NCI-H526 treated with DMSO at 0.1 percent for 48 hours (cell line): ENCODE data around the gene TTC23.

Experiments used
- DNase-seq: peaks from one replicate; lab custom pipeline; 2025; lab: John Stamatoyannopoulos, UW

The TTC23 gene

DNA sequence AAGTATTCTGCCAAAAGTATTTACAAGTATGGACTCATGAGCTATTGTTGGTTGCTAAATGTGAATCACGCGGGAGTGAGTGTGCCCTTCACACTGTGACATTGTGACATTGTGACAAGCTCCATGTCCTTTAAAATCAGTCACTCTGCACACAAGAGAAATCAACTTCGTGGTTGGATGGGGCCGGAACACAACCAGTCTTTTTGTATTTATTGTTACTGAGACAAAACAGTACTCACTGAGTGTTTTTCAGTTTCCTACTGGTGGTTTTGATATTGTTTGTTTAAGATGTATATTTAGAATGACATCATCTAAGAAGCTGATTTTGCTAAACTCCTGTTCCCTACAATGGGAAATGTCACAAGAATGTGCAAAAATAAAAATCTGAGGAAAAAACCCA, 114.2 kb downstream of the TTC23 start:
- DNase-seq = no peak

DNA sequence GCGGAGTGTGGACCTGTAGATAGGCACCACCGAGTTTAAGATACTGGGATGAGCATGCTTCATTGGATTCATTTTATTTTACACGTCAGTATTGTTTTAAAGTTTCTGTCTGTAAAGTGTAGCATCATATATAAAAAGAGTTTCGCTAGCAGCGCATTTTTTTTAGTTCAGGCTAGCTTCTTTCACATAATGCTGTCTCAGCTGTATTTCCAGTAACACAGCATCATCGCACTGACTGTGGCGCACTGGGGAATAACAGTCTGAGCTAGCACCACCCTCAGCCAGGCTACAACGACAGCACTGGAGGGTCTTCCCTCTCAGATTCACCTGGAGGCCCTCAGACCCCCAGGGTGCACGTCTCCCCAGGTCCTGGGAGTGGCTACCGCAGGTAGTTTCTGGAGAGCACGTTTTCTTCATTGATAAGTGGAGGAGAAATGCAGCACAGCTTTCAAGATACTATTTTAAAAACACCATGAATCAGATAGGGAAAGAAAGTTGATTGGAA, 115.0 kb downstream of the TTC23 start:
- no peak for DNase-seq

DNA sequence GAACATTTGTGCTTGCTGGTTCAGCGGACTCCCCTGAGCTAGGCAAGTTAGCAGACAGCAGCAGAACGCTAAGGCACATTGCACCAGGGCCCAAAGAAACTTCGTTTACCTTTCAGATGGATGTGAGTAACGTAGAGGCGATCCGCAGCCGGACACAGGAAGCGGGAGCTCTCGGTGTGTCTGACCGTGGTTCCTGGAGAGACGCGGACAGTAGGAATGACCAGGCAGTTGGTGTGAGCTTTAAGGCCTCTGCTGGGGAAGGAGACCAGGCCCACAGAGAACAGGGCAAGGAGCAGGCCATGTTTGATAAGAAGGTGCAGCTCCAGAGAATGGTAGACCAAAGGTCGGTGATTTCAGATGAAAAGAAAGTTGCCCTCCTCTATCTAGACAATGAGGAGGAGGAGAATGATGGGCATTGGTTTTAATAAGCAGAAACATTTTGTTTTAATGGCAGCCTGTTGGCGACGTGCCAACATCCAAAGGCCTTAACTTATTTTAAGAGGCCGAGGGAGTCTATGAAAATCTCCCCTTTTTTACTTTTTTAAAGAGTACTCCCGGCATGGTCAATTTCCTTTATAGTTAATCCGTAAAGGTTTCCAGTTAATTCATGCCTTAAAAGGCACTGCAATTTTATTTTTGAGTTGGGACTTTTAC, 116.6 kb downstream of the TTC23 start:
- no peak for DNase-seq

DNA sequence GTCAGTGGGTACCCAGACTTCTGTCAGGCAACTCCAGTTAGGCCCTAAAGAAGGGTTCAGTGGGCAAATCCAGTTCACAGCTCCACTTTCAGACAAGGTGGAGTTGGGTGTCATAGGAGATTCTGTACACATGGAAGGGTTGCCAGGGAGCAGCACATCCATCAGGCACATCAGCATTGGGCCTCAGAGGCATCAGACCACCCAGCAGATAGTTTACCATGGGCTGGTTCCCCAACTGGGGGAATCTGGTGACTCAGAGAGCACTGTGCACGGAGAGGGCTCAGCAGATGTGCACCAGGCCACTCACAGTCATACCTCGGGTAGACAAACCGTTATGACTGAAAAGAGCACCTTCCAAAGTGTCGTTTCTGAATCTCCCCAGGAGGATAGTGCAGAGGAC, 117.3 kb downstream of the TTC23 start:
- no peak for DNase-seq

DNA sequence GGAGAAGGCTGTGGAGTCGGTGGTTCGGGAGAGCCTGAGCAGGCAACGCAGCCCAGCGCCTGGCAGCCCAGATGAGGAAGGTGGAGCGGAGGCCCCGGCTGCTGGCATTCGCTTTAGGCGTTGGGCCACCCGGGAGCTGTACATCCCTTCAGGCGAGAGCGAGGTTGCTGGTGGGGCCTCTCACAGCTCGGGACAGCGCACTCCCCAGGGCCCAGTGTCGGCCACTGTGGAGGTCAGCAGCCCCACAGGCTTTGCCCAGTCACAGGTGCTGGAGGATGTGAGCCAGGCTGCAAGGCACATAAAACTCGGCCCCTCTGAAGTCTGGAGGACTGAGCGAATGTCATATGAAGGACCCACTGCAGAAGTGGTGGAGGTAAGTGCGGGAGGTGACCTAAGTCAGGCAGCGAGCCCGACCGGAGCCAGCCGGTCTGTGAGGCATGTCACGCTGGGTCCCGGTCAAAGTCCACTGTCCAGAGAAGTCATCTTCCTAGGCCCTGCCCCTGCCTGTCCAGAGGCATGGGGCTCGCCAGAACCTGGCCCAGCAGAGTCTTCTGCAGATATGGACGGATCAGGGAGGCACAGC, 117.8 kb downstream of the TTC23 start:
- DNase-seq = no peak

DNA sequence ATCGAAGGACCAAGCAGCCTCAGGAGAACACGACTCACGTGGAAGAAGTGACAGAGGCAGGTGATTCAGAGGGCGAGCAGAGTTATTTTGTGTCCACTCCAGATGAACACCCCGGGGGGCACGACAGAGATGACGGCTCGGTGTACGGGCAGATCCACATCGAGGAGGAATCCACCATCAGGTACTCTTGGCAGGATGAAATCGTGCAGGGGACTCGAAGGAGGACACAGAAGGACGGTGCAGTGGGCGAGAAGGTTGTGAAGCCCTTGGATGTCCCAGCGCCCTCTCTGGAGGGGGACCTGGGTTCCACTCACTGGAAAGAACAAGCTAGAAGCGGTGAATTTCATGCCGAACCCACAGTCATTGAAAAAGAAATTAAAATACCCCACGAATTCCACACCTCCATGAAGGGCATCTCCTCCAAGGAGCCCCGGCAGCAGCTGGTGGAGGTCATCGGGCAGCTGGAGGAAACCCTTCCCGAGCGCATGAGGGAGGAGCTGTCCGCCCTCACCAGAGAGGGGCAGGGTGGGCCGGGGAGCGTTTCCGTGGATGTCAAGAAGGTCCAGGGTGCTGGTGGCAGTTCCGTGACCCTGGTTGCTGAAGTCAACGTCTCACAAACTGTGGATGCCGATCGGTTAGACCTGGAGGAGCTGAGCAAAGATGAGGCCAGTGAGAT, 118.5 kb downstream of the TTC23 start:
- DNase-seq = no peak

DNA sequence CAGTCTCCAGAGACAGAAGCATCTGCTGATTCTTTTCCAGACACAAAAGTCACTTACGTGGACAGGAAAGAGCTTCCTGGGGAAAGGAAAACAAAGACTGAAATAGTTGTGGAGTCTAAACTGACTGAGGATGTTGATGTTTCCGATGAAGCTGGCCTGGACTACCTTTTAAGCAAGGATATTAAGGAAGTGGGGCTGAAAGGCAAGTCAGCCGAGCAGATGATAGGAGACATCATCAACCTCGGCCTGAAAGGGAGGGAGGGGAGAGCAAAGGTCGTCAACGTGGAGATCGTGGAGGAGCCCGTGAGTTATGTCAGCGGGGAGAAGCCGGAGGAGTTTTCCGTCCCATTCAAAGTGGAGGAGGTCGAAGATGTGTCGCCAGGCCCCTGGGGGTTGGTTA, 119.1 kb downstream of the TTC23 start:
- no peak for DNase-seq

DNA sequence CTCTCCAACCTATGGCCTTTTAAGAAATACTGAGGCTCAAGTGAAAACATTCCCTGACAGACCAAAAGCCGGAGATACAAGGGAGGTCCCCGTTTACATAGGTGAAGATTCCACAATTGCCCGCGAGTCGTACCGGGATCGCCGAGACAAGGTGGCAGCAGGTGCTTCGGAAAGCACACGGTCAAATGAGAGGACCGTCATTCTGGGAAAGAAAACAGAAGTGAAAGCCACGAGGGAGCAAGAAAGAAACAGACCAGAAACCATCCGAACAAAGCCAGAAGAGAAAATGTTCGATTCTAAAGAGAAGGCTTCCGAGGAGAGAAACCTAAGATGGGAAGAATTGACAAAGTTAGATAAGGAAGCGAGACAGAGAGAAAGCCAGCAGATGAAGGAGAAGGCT, 119.7 kb downstream of the TTC23 start:
- DNase-seq = no peak

DNA sequence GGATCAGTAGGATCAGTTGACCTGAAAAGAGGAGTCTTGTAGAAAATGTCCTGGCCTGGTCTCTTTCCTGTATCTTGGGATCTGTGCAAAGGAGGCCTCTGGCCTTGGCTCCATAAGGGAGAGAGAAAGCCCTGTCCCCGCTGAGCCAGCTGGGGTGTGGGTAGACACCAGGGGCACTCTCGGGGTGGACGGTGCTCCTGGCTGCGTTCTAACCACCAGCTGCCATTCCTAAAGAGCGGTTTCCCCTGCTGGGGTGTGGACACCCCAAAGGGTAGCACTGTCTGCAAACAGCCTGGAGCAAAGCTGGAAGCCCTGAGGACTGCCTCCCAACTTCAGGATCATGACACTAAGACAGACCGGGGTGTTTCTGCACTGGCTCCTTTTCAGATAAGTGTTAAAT, 121.0 kb downstream of the TTC23 start:
- DNase-seq = no peak

DNA sequence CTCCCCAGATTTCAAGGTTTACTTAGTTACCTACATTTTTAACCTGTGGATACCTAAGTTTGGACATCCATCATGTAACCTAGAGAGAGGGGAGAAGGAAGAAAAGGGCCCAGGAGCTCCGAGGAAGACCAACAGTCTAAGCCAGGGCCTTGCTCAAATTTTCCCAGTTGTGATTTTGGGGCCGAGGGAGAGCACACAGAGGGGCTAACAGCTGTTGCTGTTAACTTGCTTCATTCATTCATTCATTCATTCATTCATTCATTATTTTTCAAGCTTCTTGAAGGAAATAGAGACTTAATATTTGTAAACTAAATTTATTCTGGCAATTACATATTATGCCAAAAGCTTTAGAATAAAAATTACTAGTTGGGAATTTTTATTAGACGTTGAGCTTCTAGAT, 121.6 kb downstream of the TTC23 start:
- DNase-seq = no peak

DNA sequence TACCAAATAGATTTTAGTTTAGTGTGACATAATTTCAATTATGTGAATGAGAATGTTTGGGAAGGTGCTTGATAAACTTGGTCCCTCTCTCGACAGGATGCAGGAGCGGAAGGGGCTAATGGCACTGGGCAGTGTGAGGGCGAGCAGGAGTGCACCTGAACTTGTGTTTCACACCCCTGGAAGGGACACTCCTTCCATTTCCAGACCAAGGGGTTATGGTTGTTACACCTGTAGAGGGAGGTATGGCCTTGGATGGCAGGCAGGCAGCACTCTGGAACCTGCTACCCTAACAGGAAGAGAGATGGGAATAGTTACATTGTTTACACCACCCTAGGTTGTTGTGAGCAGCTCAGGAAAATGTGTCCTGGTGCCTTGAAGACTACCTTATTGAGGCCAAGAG, 122.5 kb downstream of the TTC23 start:
- no peak for DNase-seq

DNA sequence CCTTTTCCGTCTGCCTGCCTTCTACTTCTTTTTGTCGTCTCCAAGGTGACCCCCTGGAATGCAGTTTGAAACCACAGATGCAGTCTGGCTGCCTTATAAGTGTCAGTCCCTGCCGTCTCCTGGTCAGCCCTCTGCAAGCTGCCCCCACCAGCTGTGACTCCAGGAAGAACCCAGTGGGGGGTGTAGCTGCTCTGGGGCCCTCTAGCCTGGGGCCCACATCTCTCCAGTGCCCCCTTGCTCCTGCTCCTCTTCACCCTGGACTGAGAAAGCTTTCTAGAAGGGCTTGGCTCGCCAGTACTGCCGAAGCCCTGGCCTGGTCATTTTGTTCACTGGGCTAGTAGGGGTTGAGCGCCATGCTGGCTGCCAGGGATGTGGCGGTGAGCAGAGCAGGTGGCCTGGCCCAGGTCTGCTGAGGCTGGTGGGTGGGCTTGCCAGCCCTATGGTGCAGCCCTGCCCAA, 123.2 kb downstream of the TTC23 start:
- DNase-seq = no peak

DNA sequence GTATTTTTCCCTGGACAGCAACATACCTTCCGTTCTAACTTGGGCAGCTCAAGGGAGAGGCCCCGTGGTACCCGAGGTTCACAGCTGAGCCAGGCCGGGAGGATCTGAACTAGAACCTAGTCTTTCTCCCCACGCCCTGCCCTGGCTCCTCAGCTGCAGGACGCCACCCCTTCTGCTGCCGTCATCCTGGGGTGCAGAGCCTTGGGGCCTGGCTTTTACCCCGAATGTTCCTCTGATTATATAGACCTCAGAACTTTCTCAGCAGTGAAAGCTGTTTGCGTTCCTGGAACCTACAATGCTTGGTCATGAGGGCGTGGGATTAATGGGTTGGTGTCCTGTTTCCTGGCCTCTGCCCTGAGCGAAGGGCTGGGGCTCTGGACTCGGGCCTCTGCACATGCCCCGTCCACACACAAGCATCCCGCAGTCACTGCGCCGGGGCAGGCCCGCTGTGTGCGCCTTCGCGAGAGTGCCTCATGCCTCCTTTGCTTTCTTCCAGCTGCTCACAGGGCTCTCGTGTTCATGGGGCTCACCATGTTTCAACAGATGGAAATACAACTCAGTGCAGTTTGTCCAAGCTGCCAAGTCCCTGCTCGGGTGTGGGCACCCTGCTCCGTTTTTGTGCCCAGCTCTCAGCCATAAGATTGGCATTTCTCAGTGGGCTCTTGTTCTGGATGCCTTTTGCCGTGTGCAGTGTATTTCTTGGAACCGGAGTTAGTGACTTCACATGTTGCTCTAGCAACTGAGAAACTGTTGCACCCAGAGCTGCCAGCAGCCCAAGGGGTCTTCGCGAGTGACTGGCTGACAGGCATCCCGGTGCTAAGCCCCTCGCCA, 124.1 kb downstream of the TTC23 start:
- no peak for DNase-seq

DNA sequence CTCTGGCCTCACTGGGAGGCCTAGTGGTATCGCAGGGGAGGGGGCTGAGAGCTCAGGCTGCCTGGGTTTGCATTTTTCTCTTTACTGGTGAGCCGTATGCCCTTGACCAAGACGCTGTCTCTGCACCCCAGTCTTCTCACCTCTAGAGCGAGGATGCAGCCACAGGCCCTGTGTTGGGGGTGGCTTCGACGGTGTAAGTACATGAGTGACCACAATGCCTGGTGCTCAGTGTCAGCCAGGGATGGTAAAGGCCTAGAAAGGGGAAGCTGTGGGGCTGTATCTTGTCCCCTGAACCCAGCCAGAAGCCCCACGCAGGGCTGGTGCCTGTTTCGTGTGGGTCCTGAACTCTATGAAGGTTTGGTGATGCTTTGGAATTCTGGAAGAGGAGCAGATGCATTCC, 124.7 kb downstream of the TTC23 start:
- DNase-seq = no peak

DNA sequence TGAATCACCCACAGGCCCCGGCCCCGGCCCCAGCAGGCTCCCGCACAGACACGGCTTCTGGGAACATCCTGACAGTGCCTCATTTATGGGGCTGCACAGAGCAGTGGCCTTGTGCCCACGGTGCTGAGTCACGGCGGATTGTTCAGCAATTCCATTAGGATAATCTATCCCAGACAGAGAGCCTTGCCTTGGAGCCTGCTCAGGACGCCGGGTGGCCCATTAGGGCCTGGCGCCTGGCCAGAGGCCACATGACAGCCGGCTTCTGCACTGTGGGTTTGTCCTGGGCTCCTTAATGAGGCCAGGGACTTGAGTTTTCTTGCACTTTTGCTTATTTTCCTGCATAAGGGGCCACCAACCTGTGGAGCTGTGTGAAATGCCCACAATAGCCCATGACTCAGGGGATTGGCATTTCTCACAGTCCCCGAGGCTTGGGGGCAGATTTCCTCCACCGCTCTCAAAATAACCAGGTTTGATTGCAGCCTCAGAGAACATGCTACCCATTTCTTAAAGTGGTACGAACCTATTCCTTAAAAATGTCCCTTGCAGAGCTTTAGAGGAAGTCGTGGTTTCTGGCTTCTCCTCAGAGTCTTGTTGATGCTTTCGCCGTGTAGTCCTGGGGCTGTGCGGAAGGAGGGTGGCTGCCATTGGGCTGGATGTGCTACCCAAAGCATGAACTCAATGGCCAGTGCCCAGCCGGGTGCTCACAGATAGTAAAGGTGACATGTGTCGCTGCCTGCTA, 125.5 kb downstream of the TTC23 start:
- DNase-seq = no peak

DNA sequence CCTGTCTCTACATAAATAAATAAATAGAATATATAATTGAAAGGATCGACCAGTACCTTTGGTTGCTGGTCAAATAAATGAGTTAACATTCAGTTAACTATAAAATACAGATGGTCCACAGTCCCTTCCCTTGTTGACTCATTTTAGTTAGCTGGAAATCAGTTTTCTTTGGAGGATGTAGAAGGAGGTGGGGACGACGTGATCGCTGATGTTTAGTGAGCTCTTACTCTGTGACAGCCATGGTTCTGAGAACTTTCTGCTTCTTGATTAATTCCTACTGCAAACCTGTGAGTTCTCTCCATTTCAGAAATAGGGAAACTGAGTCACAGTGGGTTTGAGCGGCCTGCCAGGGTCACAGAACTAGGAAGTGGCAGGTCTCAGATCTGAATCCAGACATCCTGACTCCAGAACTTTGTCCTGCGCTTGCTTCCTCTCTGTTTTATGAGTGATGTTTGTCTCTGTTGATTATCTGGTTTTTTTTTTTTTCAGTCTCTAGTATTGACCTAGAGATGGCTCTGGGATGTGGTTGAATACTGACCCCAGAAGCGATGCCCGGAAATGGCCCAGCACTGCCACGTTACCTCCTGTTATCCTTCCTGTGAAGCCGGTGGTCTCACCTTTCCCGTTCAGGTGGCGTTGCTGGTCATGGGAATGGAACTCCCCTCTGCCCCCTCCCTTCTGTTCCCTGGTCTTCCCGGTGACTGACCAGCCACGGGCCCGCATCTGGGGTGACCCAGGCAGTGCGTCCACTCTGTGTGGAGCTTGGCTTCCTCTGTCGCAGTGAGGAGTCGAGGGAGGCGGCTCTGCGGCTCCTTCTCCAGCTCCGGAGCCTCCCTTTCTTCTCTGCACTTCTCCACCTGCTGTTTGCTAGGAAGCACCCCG, 126.3 kb downstream of the TTC23 start:
- DNase-seq = no peak

DNA sequence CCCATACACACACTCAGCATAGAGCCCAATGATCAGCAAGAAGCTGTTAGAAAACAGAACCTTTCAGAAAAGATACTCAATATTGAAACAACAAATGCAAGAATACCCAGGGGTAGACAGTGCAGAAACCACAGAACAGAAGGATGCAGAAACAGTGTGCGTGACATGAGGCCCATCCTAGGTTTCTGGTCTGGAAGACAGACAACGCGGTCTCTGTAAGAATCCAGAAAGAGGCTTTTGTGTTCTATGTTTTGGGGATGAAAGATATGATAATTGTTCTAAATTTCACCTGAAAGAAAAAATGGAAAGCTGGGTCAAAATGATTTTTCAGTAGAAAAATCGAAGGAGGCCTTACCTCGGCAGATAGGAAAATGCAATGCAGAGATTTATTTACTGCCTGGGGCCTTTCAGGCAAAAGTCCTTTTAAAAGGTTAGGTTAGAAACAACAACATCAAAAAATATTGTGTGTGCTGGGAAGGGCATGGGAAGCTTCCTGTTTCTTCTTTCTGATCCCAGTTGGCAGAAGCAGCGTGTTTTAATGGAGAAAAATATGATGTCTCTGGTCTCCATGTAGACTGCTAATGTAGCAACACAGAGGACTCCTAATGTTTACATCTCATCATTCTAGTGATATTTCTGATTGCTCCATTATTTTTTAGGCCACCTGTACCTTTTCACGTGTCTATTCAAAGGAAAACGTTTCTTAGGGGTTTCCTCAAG, 127.5 kb downstream of the TTC23 start:
- DNase-seq = no peak

DNA sequence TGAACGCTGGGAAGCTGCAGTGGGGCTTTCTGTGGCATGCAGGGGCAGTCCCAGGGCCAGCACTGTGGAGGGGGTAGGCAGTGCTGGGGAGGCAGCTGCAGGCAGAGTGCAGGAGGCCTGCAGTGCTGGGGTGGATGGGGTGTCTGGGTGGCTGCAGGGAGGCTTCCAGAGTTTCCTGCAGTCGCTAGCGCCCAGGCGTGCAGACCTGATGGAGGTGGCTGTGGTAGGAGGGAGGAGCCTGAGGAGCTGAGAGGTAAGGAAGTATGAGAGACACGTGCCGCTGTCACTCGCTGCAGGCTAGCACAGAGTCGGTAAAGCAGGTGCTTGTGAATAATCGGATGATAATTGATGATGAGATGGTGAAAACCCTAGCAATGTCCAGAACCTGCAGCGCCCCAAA, 128.2 kb downstream of the TTC23 start:
- no peak for DNase-seq

DNA sequence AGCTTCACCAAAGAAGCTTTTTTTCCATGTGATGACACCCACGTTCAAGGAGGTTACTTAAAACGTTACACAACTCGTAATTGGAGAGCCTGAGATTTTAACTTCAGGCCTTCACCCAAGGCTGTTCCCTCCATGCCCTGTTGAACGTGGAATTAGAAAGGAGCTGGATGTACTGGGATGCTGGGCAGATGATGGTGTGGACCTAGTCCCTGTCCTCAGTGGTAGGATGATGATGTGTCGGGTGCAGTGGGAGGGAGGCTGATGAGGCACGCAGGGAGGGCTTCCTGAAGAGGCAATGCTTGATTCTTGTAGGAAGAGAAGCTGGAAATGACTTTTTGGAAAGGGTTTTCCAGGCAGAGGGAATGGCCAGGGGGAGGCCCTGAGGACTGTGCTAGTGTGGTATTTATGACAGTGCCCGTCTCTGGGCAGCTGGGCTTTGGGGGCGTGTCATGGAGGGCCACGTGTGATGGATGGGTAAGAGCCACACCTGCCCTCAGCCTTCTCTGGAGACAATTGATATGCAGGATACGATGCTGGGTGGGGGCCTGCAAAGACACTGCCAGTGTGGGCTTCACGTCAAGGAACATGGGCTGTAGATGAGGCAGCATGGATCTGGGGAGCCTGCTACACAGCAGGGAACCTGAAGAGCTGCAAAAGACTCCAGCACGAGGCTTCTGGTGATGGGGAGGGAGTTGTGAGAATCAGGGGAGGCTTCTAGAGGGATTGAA, 129.2 kb downstream of the TTC23 start:
- no peak for DNase-seq
